BJ (cell line): ENCODE measurements around the gene ANKRD11. TPM values are rescaled to one million over a fixed set of nuclear protein-coding genes. Genes with fewer than 3 reads are reported as not detected.

Experiments used
- CTCF ChIA-PET: fragments of 350-600 bp; formaldehyde crosslinking; extraction: SDS; loops from one replicate; lab custom pipeline; 2021; ENCODE audit warnings: antibody characterized with exemption, inconsistent platforms; lab: Yijun Ruan, JAX
- POLR2A ChIA-PET: fragments of 300-600 bp; sonication (Branson Sonifier 250); formaldehyde crosslinking; extraction: SDS; loops from one replicate; lab custom pipeline; 2021; ENCODE audit warnings: antibody characterized with exemption; lab: Charles Lee
- DNase-seq: peaks from one replicate; pipeline ENCODE4 v3.0.0-alpha.2; 2011; ENCODE audit warnings: low read depth
- H3K27me3 ChIP-seq: 2 replicates; pipeline ENCODE4 v1.6.0; 2011; ENCODE audit warnings: low read length; ENCODE audit not compliant: control insufficient read depth, insufficient read depth
- H3K36me3 ChIP-seq: 2 replicates; pipeline ENCODE4 v1.5.1; 2011; ENCODE audit warnings: low read length; ENCODE audit not compliant: control insufficient read depth, insufficient read depth
- H3K4me3 ChIP-seq: 2 replicates; pipeline ENCODE4 v1.5.1; 2011; ENCODE audit warnings: low read depth, mild to moderate bottlenecking, control low read depth, low read length
- CTCF ChIP-seq: IDR thresholded peaks from 2 replicates; pipeline ENCODE4 v1.5.1; 2011; ENCODE audit warnings: low read depth, mild to moderate bottlenecking, control low read depth, inconsistent platforms, low read length, moderate library complexity; ENCODE audit not compliant: insufficient read depth
- polyA plus RNA-seq: library from polyadenylated mRNA; depleted of rRNA; stranded (reverse); fragments of >200 nt; gene quantifications from 2 replicates; pipeline ENCODE4 v1.2.3, GENCODE V29; 2011

The ANKRD11 gene
- polyA plus RNA-seq, 1 experiment = 61.8 TPM

- no peaks in the 10 kb centered on the region for H3K27me3 ChIP-seq
- no peak for TF ChIP-seq CTCF
- POLR2A ChIA-PET = no interaction called here
- CTCF ChIA-PET = interaction anchor here (0.6 to 2.5 kb wide), 19 partner anchors 8 to 400 kb away, joined by 3 to 14 read pairs (median 5); partner anchors contain the start of gene SPG7
- DNase-seq = no peak
- no peak overlapping the region for H3K4me3 ChIP-seq
- peaks cover 51% of the 10 kb centered on the region for H3K36me3 ChIP-seq
Observed at GRCh38 chr16:89288966-89289365, 201.4 kb downstream of the ANKRD11 start.

GRCh38 chr16:89288577-89288844, 201.8 kb downstream of the ANKRD11 start:
- ChIA-PET POLR2A (no interaction called here), CTCF (interaction anchor here (0.8 to 2.5 kb wide), 15 partner anchors 9 to 221 kb away, joined by 3 to 14 read pairs (median 5); partner anchors contain the start of gene SPG7)
- H3K4me3 ChIP-seq = no peak overlapping the region
- peaks cover 51% of the 10 kb centered on the region for H3K36me3 ChIP-seq
- TF ChIP-seq CTCF = no peak
- DNase-seq = no peak
- no peaks in the 10 kb centered on the region for H3K27me3 ChIP-seq

- DNase-seq = no peak
- Histone ChIP-seq H3K27me3 (no peaks in the 10 kb centered on the region), H3K4me3 (no peak overlapping the region), H3K36me3 (peaks cover 53% of the 10 kb centered on the region)
- no peak for TF ChIP-seq CTCF
- POLR2A ChIA-PET = no interaction called here
- CTCF ChIA-PET = interaction anchor here (1.0 to 2.5 kb wide), 7 partner anchors 9 to 222 kb away, joined by 3 to 7 read pairs (median 7); partner anchors contain the start of gene SPG7
Observed at GRCh38 chr16:89287777-89288576, 202.4 kb downstream of the ANKRD11 start.

- no peak for TF ChIP-seq CTCF
- POLR2A ChIA-PET = no interaction called here
- H3K27me3 ChIP-seq = no peaks in the 10 kb centered on the region
- peaks cover 50% of the 10 kb centered on the region for H3K36me3 ChIP-seq
- CTCF ChIA-PET = no interaction called here
- no peak for DNase-seq
- H3K4me3 ChIP-seq = no peak overlapping the region
Observed at GRCh38 chr16:89286096-89286495, 204.3 kb downstream of the ANKRD11 start.

- DNase-seq = no peak
- H3K27me3 ChIP-seq = no peaks in the 10 kb centered on the region
- CTCF ChIA-PET = interaction anchor here (1.1 kb wide), 1 partner anchor 44 kb away, joined by 3 read pairs; no protein-coding TSS in a partner anchor
- POLR2A ChIA-PET = no interaction called here
- no peak overlapping the region for H3K4me3 ChIP-seq
- H3K36me3 ChIP-seq = peaks cover 49% of the 10 kb centered on the region
- no peak for TF ChIP-seq CTCF
Observed at GRCh38 chr16:89285381-89285780, 205.0 kb downstream of the ANKRD11 start.
